ENCODE results near the gene CEMIP2.

DNA sequence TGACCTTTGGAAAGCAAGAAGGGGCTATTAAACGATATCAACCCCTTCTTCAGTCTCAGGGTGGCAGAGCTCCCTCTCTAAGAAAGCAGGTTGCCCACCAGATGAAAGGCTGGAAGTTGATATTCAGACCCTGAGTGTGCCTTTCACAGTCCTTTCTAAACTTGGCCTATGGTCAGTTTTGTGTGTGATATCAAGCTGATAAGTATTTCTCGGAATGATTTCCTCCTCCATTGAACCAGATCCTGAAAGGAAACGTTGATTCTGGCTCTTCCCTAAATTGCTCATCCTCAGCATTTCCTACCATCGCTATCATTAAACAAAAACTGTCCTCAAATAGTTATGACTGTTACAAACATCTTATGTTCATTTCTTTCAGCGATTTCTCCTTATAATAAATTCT is 130.4 kb downstream of the CEMIP2 start:
- TF ChIP-seq, protein P1, sequence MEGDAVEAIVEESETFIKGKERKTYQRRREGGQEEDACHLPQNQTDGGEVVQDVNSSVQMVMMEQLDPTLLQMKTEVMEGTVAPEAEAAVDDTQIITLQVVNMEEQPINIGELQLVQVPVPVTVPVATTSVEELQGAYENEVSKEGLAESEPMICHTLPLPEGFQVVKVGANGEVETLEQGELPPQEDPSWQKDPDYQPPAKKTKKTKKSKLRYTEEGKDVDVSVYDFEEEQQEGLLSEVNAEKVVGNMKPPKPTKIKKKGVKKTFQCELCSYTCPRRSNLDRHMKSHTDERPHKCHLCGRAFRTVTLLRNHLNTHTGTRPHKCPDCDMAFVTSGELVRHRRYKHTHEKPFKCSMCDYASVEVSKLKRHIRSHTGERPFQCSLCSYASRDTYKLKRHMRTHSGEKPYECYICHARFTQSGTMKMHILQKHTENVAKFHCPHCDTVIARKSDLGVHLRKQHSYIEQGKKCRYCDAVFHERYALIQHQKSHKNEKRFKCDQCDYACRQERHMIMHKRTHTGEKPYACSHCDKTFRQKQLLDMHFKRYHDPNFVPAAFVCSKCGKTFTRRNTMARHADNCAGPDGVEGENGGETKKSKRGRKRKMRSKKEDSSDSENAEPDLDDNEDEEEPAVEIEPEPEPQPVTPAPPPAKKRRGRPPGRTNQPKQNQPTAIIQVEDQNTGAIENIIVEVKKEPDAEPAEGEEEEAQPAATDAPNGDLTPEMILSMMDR (IDR thresholded peaks at IDR 0.05 in 4 of 5, conservative IDR thresholded peaks at IDR 0.05 in 1 of 5), result no peak
- no peak for TF ChIP-seq POLR2A (IDR thresholded peaks at IDR 0.05)
